CD4-positive, alpha-beta memory T cell (primary cell): ENCODE measurements around the gene C6orf141. TPM values are rescaled to one million over a fixed set of nuclear protein-coding genes. Genes with fewer than 3 reads are reported as not detected.

Experiments used
- CTCF ChIA-PET: fragments of 350-600 bp; sonication (Branson Sonifier 250); formaldehyde crosslinking; loops from one replicate; lab custom pipeline; 2021; ENCODE audit warnings: inconsistent platforms; ENCODE audit not compliant: partially characterized antibody; lab: Charles Lee
- POLR2A ChIA-PET: fragments of 350-600 bp; sonication (Branson Sonifier 250); formaldehyde crosslinking; loops from one replicate; lab custom pipeline; 2021; ENCODE audit not compliant: partially characterized antibody; lab: Charles Lee
- DNase-seq, 5 donors: peaks; one replicate each; pipeline versions ENCODE4 v3.0.0 to v3.0.0-alpha.2; 2020 to 2022; ENCODE audit warnings: mixed read lengths in 1 of 5
- H3K27ac ChIP-seq: one replicate; pipeline ENCODE4 v1.7.0; 2013; ENCODE audit warnings: low read depth, low read length
- H3K27me3 ChIP-seq: 2 replicates; pipeline ENCODE4 v1.7.0; 2013; ENCODE audit warnings: mild to moderate bottlenecking, low read length, moderate library complexity; ENCODE audit not compliant: insufficient read depth
- H3K36me3 ChIP-seq: 2 replicates; pipeline ENCODE4 v1.7.0; 2013; ENCODE audit warnings: mild to moderate bottlenecking, low read length, moderate library complexity; ENCODE audit not compliant: insufficient read depth
- H3K4me1 ChIP-seq: 2 replicates; pipeline ENCODE4 v1.7.0; 2013; ENCODE audit warnings: mild to moderate bottlenecking, low read length, moderate library complexity; ENCODE audit not compliant: insufficient read depth
- H3K4me3 ChIP-seq, 2 donors: one replicate each; pipeline ENCODE4 v1.7.0; 2013; ENCODE audit warnings: low read length in 2 of 2, mild to moderate bottlenecking in 1 of 2
- H3K9me3 ChIP-seq, 2 donors: one replicate each; pipeline ENCODE4 v1.7.0; 2013; ENCODE audit warnings: low read length in 2 of 2, control low read depth in 1 of 2; ENCODE audit not compliant: control insufficient read depth in 1 of 2
- H3K27ac Mint-ChIP-seq, 7 donors: one replicate each; pipeline ENCODE4 v1.8.0; 2020 to 2021; ENCODE audit warnings: mixed read lengths in 7 of 7, mild to moderate bottlenecking in 6 of 7, inconsistent platforms in 3 of 7, moderate library complexity in 3 of 7
- H3K27me3 Mint-ChIP-seq, 2 donors: one replicate each; pipeline ENCODE4 v1.8.0; 2020 to 2021; ENCODE audit warnings: mixed read lengths in 2 of 2
- H3K36me3 Mint-ChIP-seq, 2 donors: one replicate each; pipeline ENCODE4 v1.8.0; 2020 to 2021; ENCODE audit warnings: mixed read lengths in 2 of 2, inconsistent platforms in 1 of 2, mild to moderate bottlenecking in 1 of 2
- H3K4me1 Mint-ChIP-seq, 4 donors: one replicate each; pipeline ENCODE4 v1.8.0; 2020 to 2021; ENCODE audit warnings: mixed read lengths in 4 of 4, mild to moderate bottlenecking in 1 of 4
- H3K4me3 Mint-ChIP-seq, 8 donors: one replicate each; pipeline ENCODE4 v1.8.0; 2020 to 2021; ENCODE audit warnings: mixed read lengths in 8 of 8, mild to moderate bottlenecking in 7 of 8, moderate library complexity in 6 of 8, inconsistent platforms in 3 of 8
- H3K9me3 Mint-ChIP-seq, 8 donors: one replicate each; pipeline ENCODE4 v1.8.0; 2020 to 2021; ENCODE audit warnings: mixed read lengths in 8 of 8, mild to moderate bottlenecking in 5 of 8, inconsistent platforms in 3 of 8, moderate library complexity in 1 of 8
- intact Hi-C: fragments of 100-400 bp; cut with micrococcal nuclease; formaldehyde crosslinking; loops from one replicate; pipeline ENCODE4 v1.15.1; 2023
- polyA plus RNA-seq, 2 donors: library from polyadenylated mRNA; unstranded; fragments of 300-500 nt; fragmentation: Illumina TruSeq; gene quantifications; one replicate each; pipeline ENCODE4 v1.2.3, GENCODE V29; 2021
- total RNA-seq, 2 experiments: library from RNA; stranded (reverse); gene quantifications; one replicate each; pipeline ENCODE4 v1.2.3, GENCODE V29; 2021

The C6orf141 gene
- total and polyA plus RNA-seq, 4 experiments from 2014 or later: not detected

GRCh38 chr6:49558238-49558637 lies 7.8 kb downstream of the C6orf141 start:
- no peaks in the 10 kb centered on the region for H3K27me3 ChIP-seq
- no peak overlapping the region for H3K27ac ChIP-seq
- H3K4me3 Mint-ChIP-seq: no peak overlapping the region
- H3K4me1 Mint-ChIP-seq: no peaks in the 10 kb centered on the region
- no peak for DNase-seq
- H3K9me3 Mint-ChIP-seq: no peaks in the 10 kb centered on the region
- ChIA-PET POLR2A (no interaction called here), CTCF (interaction anchor here (1.0 kb wide), 1 partner anchor 26 kb away, joined by 3 read pairs; no protein-coding TSS in a partner anchor)
- no peak overlapping the region for H3K27ac Mint-ChIP-seq
- no peaks in the 10 kb centered on the region for H3K36me3 ChIP-seq
- no peaks in the 10 kb centered on the region for H3K9me3 ChIP-seq
- peaks cover 3 to 7% of the 10 kb centered on the region in 2 donors for H3K27me3 Mint-ChIP-seq
- no peaks in the 10 kb centered on the region for H3K4me1 ChIP-seq
- intact Hi-C loops: no loop called here
- H3K36me3 Mint-ChIP-seq: no peaks in the 10 kb centered on the region
- no peak overlapping the region for H3K4me3 ChIP-seq

- Histone ChIP-seq H3K4me3 (no peak overlapping the region), H3K9me3 (no peaks in the 10 kb centered on the region), H3K27ac (no peak overlapping the region), H3K36me3 (no peaks in the 10 kb centered on the region), H3K4me1 (no peaks in the 10 kb centered on the region), H3K27me3 (no peaks in the 10 kb centered on the region)
- DNase-seq: no peak
- no peaks in the 10 kb centered on the region for H3K4me1 Mint-ChIP-seq
- H3K4me3 Mint-ChIP-seq: no peak overlapping the region
- POLR2A ChIA-PET: no interaction called here
- H3K27ac Mint-ChIP-seq: no peak overlapping the region
- CTCF ChIA-PET: no interaction called here
- H3K36me3 Mint-ChIP-seq: no peaks in the 10 kb centered on the region
- intact Hi-C loops: no loop called here
- H3K27me3 Mint-ChIP-seq: peaks cover 0 to 6% of the 10 kb centered on the region in 2 donors
- peaks cover 0 to 2% (median 0%) of the 10 kb centered on the region in 8 donors for H3K9me3 Mint-ChIP-seq
Observed at GRCh38 chr6:49563006-49563886, 12.8 kb downstream of the C6orf141 start.

- H3K4me1 Mint-ChIP-seq: no peaks in the 10 kb centered on the region
- no peak overlapping the region for H3K27ac Mint-ChIP-seq
- Histone ChIP-seq H3K4me3 (no peak overlapping the region), H3K9me3 (no peaks in the 10 kb centered on the region), H3K36me3 (no peaks in the 10 kb centered on the region), H3K27ac (no peak overlapping the region), H3K27me3 (no peaks in the 10 kb centered on the region), H3K4me1 (no peaks in the 10 kb centered on the region)
- H3K27me3 Mint-ChIP-seq: peaks cover 0 to 6% of the 10 kb centered on the region in 2 donors
- CTCF ChIA-PET: no interaction called here
- H3K36me3 Mint-ChIP-seq: no peaks in the 10 kb centered on the region
- DNase-seq: no peak
- POLR2A ChIA-PET: no interaction called here
- intact Hi-C loops: no loop called here
- no peak overlapping the region for H3K4me3 Mint-ChIP-seq
- H3K9me3 Mint-ChIP-seq: peaks cover 0 to 3% (median 0%) of the 10 kb centered on the region in 8 donors
Observed at GRCh38 chr6:49564552-49564951, 14.1 kb downstream of the C6orf141 start.

- Histone ChIP-seq H3K27me3 (no peaks in the 10 kb centered on the region), H3K9me3 (no peaks in the 10 kb centered on the region), H3K27ac (no peak overlapping the region), H3K36me3 (no peaks in the 10 kb centered on the region), H3K4me1 (no peaks in the 10 kb centered on the region), H3K4me3 (no peak overlapping the region)
- intact Hi-C loops: no loop called here
- Mint-ChIP-seq H3K36me3 (no peaks in the 10 kb centered on the region), H3K9me3 (peaks cover 0 to 4% (median 0%) of the 10 kb centered on the region in 8 donors), H3K27me3 (peaks cover 0 to 6% of the 10 kb centered on the region in 2 donors), H3K27ac (no peak overlapping the region), H3K4me1 (no peaks in the 10 kb centered on the region), H3K4me3 (no peak overlapping the region)
- DNase-seq: no peak
- POLR2A ChIA-PET: no interaction called here
- CTCF ChIA-PET: no interaction called here
Observed at GRCh38 chr6:49565261-49565660, 14.8 kb downstream of the C6orf141 start.

GRCh38 chr6:49565855-49566254 lies 15.4 kb downstream of the C6orf141 start:
- Histone ChIP-seq H3K27ac (no peak overlapping the region), H3K27me3 (no peaks in the 10 kb centered on the region), H3K4me3 (no peak overlapping the region), H3K9me3 (no peaks in the 10 kb centered on the region), H3K4me1 (no peaks in the 10 kb centered on the region), H3K36me3 (no peaks in the 10 kb centered on the region)
- intact Hi-C loops: no loop called here
- ChIA-PET POLR2A (no interaction called here), CTCF (no interaction called here)
- Mint-ChIP-seq H3K27me3 (peaks cover 0 to 6% of the 10 kb centered on the region in 2 donors), H3K4me3 (no peak overlapping the region), H3K4me1 (no peaks in the 10 kb centered on the region), H3K27ac (no peak overlapping the region), H3K9me3 (peaks cover 0 to 4% (median 0%) of the 10 kb centered on the region in 8 donors), H3K36me3 (no peaks in the 10 kb centered on the region)
- DNase-seq: no peak

GRCh38 chr6:49570474-49571079 lies 20.1 kb downstream of the C6orf141 start:
- no peaks in the 10 kb centered on the region for H3K9me3 ChIP-seq
- Mint-ChIP-seq H3K4me3 (peak overlapping the region in 1 of 8 donors; percentile 9), H3K27me3 (peaks cover 0 to 4% of the 10 kb centered on the region in 2 donors), H3K27ac (no peak overlapping the region), H3K4me1 (no peaks in the 10 kb centered on the region), H3K9me3 (peaks cover 0 to 3% (median 0%) of the 10 kb centered on the region in 8 donors), H3K36me3 (no peaks in the 10 kb centered on the region)
- intact Hi-C loops: no loop called here
- no peaks in the 10 kb centered on the region for H3K27me3 ChIP-seq
- no peak overlapping the region for H3K27ac ChIP-seq
- no peak for DNase-seq
- no peaks in the 10 kb centered on the region for H3K36me3 ChIP-seq
- ChIA-PET POLR2A (no interaction called here), CTCF (no interaction called here)
- H3K4me3 ChIP-seq: no peak overlapping the region
- H3K4me1 ChIP-seq: no peaks in the 10 kb centered on the region

- intact Hi-C loops: no loop called here
- no peak for DNase-seq
- no peaks in the 10 kb centered on the region for H3K4me1 Mint-ChIP-seq
- H3K36me3 Mint-ChIP-seq: no peaks in the 10 kb centered on the region
- no peaks in the 10 kb centered on the region for H3K36me3 ChIP-seq
- H3K9me3 Mint-ChIP-seq: peaks cover 0 to 1% (median 0%) of the 10 kb centered on the region in 8 donors
- POLR2A ChIA-PET: no interaction called here
- H3K9me3 ChIP-seq: no peaks in the 10 kb centered on the region
- no peak overlapping the region for H3K27ac ChIP-seq
- no peak overlapping the region for H3K4me3 ChIP-seq
- H3K4me1 ChIP-seq: no peaks in the 10 kb centered on the region
- CTCF ChIA-PET: no interaction called here
- H3K27me3 ChIP-seq: no peaks in the 10 kb centered on the region
- no peaks in the 10 kb centered on the region for H3K27me3 Mint-ChIP-seq
- no peak overlapping the region for H3K27ac Mint-ChIP-seq
- no peak overlapping the region for H3K4me3 Mint-ChIP-seq
Observed at GRCh38 chr6:49576618-49577017, 26.1 kb downstream of the C6orf141 start.
